Ectodermal cell (in vitro differentiated cells): Measurements from ENCODE around the gene RBM10.

Experiments used
- H3K27ac ChIP-seq: 2 replicates; pipeline ENCODE4 v1.7.0; 2013; ENCODE audit warnings: mild to moderate bottlenecking, low read depth, low read length; ENCODE audit not compliant: insufficient read depth, poor library complexity, severe bottlenecking
- H3K27me3 ChIP-seq: 2 replicates; pipeline ENCODE4 v1.7.0; 2013; ENCODE audit warnings: mild to moderate bottlenecking, low read length; ENCODE audit not compliant: insufficient read depth, control insufficient read depth, poor library complexity, severe bottlenecking
- H3K36me3 ChIP-seq: one replicate; pipeline ENCODE4 v1.7.0; 2013; ENCODE audit warnings: low read length; ENCODE audit not compliant: control insufficient read depth, insufficient read depth
- H3K4me1 ChIP-seq: one replicate; pipeline ENCODE4 v1.7.0; 2013; ENCODE audit warnings: low read length; ENCODE audit not compliant: control insufficient read depth, insufficient read depth
- H3K4me3 ChIP-seq: 2 replicates; pipeline ENCODE4 v1.7.0; 2013; ENCODE audit warnings: low read depth, low read length, control low read depth; ENCODE audit not compliant: insufficient read depth
- H3K9me3 ChIP-seq: 2 replicates; pipeline ENCODE4 v1.7.0; 2013; ENCODE audit warnings: mild to moderate bottlenecking, low read length, moderate library complexity; ENCODE audit not compliant: control insufficient read depth
- WGBS, 2 experiments: methylation state at CpG; one replicate each; pipeline ENCODE4 v1.1.7; 2013; ENCODE audit warnings: missing lambda C conversion rate in 2 of 2; 5-methylcytosine and 5-hydroxymethylcytosine counted together

The RBM10 gene

DNA sequence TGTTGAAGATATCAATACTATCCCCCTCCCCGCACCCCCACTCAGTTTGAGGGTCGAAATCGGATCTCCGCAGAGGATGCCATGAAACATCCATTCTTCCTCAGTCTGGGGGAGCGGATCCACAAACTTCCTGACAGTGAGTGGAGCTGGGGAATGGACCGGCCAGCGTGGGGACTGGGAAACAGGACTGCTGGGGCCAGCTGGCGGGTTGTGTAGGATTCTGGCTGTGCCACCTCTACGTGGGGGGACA lies 82.2 kb downstream of the RBM10 start:
- Histone ChIP-seq H3K36me3 (peaks cover 30% of the 10 kb centered on the region), H3K4me1 (peaks cover under 1% of the 10 kb centered on the region), H3K27ac (no peak overlapping the region), H3K4me3 (no peak overlapping the region), H3K27me3 (no peaks in the 10 kb centered on the region), H3K9me3 (no peaks in the 10 kb centered on the region)
- WGBS, 2 experiments: 95 to 97% methylated on average over 8 of the region's 9 CpGs

GRCh38 chrX:47228550-47229270 lies 83.7 kb downstream of the RBM10 start:
- Histone ChIP-seq H3K9me3 (no peaks in the 10 kb centered on the region), H3K27ac (no peak overlapping the region), H3K36me3 (peaks cover 22% of the 10 kb centered on the region), H3K4me1 (peaks cover 5% of the 10 kb centered on the region), H3K4me3 (no peak overlapping the region), H3K27me3 (no peaks in the 10 kb centered on the region)
- WGBS, 2 experiments: 91 to 92% methylated on average over 12 of the region's 12 CpGs

DNA sequence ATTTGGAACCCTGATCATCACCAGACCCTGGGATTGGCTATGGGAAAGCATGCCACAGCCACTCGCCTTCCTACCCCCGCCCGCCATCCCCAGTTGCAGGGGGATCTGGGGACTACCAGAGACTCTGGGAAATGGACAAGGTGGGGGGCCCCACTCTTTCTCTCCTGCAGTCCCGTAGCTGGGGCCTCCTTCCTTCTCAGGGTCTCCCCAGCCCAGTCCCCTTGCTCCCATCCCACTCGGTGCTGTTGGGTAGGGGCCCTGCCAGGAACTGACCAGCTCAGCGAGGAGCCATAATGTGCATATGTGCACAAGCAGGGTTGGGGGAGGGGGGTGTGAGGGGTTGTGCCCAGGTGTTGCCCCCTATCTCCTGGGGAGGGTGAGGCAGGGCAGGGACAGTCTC lies 84.4 kb downstream of the RBM10 start:
- Histone ChIP-seq H3K4me1 (peaks cover 5% of the 10 kb centered on the region), H3K27me3 (no peaks in the 10 kb centered on the region), H3K27ac (no peak overlapping the region), H3K4me3 (no peak overlapping the region), H3K9me3 (no peaks in the 10 kb centered on the region), H3K36me3 (peaks cover 17% of the 10 kb centered on the region)
- WGBS, 2 experiments: 95 to 97% methylated on average over 5 to 6 of the region's 6 CpGs

DNA sequence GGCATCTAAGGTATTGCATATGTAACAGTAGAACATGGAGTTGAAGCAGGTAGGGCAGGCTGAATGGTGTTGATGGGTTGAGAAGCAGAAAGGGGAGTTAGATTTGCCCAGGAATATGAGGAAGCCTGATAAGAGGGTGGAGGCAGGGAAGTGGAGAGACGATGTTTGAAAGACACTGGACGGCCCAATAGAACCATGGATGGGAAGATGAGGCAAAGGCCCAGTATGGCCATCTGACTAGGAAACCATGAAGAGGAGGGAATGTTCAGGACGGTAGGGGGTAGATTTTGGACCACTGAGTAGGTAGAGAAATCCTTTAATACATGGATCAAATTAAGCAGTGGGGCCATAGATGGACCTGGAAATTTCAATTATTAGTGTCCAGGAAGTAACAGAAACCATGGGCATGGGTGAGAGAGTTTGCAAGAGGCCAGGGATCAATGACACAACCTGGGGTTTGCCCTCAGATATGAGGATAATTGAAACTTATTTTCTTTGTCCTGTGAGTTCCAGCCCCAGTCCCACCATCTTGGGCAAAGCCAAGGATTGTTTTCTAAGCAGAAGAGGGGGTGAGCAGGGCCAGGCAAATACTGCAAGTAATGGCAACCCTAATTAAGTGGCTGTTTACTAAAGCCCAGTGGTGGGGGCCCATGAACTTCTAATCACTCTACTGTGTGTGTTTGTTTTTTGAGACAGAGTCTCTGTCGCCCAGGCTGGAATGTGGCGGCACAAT lies 85.3 kb downstream of the RBM10 start:
- Histone ChIP-seq H3K27ac (no peak overlapping the region), H3K27me3 (no peaks in the 10 kb centered on the region), H3K4me1 (peaks cover 5% of the 10 kb centered on the region), H3K36me3 (peaks cover 17% of the 10 kb centered on the region), H3K9me3 (no peaks in the 10 kb centered on the region), H3K4me3 (no peak overlapping the region)
- 85 to 96% methylated on average over 5 of the region's 5 CpGs for WGBS, 2 experiments

- Histone ChIP-seq H3K4me3 (no peak overlapping the region), H3K27me3 (no peaks in the 10 kb centered on the region), H3K9me3 (no peaks in the 10 kb centered on the region), H3K27ac (no peak overlapping the region), H3K4me1 (peaks cover 5% of the 10 kb centered on the region), H3K36me3 (peaks cover 9% of the 10 kb centered on the region)
- WGBS, 2 experiments: 86 to 95% methylated on average over 2 of the region's 2 CpGs
Observed at GRCh38 chrX:47231167-47231566, 86.1 kb downstream of the RBM10 start.

DNA sequence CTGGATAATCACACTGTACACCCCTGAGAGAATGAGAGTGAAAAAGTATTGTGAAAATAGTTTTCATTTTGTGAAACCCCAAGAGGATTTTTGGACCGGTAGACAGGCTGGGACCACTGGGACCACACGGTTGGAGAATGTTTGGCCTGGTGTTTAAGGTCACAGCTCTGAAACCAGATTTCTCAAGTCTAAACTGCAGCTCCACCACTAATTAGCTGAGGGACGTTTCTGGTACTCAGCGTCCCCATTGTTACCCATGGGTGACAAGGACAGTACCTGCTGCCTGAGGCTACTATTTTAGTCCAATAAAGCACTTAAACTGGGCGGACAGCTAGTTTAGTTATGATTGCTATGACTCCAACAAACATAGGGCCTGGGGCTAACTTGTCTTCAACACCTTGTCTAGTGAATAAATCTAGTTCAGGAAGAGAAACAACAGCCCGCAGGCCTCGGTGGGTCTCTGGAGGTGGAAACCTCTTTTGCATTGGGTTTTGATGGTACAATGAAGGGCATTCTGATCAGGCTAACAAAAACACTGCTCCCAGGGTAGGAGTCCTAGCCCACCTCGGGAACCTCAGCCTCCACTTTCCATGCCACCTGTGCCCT lies 87.3 kb downstream of the RBM10 start:
- Histone ChIP-seq H3K4me3 (peak overlapping the region; percentile 66), H3K4me1 (peaks cover 5% of the 10 kb centered on the region), H3K9me3 (no peaks in the 10 kb centered on the region), H3K27me3 (no peaks in the 10 kb centered on the region), H3K36me3 (peaks cover 8% of the 10 kb centered on the region), H3K27ac (peak overlapping the region; percentile 97)
- 76 to 81% methylated on average over 6 to 8 of the region's 8 CpGs for WGBS, 2 experiments

DNA sequence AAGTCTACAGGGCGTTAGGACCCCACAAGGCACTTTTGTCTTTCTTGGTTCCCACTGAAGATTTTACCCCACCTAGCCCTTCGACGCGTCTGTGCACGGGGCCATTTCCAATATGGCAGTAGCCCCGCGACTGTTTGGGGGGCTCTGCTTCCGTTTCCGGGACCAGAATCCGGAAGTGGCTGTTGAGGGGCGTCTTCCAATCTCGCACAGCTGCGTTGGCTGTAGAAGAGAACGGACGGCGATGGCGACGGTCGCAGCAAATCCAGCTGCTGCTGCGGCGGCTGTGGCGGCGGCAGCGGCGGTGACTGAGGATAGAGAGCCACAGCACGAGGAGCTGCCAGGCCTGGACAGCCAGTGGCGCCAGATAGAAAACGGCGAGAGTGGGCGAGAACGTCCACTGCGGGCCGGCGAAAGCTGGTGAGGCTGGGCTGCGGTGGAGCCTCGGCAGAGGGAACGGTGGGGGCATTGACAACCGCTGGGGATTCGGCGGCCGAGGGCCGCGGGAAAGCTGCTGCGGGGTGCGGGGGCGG lies 87.8 kb downstream of the RBM10 start, which contains the start of gene USP11:
Gene USP11 (plus strand): TSS at position 207 of the 530 bp plus-strand sequence. CDS start 35 bp downstream, at position 242.
- Histone ChIP-seq H3K27ac (peak within 1 kb of the TSS; percentile 97), H3K9me3 (no peaks in the 10 kb centered on the region), H3K36me3 (peaks cover 8% of the 10 kb centered on the region), H3K4me1 (peaks cover 5% of the 10 kb centered on the region), H3K27me3 (no peaks in the 10 kb centered on the region), H3K4me3 (peak within 1 kb of the TSS; percentile 66)
- WGBS, 2 experiments: 1% methylated on average over 46 of the region's 46 CpGs

DNA sequence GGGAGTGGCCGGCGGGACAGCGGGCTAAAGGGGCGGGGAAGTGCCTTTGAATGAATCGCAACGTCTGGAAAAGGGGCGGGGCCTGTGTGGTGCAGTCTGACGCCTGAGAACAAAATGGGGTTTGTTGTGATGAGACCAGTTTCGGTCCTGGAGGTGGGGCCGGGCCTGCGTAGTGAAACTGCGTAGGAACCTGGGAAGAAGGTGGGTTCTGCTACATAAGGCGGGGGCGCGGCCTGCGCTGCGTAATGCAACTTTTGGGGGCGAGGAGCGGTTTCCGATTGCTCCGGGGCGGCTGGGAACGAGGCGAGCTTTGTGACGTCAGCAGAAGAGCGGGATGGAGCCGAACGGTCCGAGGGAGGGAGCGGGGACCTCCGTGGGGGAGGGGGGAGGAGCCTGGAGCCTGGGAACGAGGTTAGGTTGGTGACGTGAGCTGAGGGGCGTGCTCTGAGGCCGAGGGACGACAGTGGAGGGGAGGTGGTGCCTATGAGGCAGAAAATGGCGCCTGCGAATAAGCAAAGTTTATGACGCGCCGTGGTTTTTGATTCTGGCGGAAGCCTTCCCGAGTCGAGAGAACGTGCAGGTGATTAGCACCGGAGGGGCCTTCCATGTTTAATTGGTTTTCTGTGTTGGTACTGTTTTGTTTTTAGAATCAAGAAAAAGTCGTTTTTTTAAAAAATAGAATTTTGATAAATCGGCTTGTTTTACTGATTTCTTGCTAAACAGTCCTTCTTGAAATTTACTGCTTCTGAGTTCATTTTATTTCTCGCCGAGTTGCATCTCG lies 88.5 kb downstream of the RBM10 start:
- peaks cover 5% of the 10 kb centered on the region for H3K4me1 ChIP-seq
- peak overlapping the region; percentile 66 for H3K4me3 ChIP-seq
- H3K27ac ChIP-seq: peak overlapping the region; percentile 97
- H3K27me3 ChIP-seq: no peaks in the 10 kb centered on the region
- peaks cover 3% of the 10 kb centered on the region for H3K36me3 ChIP-seq
- WGBS, 2 experiments: 0% methylated on average over 45 to 46 of the region's 51 CpGs
- H3K9me3 ChIP-seq: no peaks in the 10 kb centered on the region

DNA sequence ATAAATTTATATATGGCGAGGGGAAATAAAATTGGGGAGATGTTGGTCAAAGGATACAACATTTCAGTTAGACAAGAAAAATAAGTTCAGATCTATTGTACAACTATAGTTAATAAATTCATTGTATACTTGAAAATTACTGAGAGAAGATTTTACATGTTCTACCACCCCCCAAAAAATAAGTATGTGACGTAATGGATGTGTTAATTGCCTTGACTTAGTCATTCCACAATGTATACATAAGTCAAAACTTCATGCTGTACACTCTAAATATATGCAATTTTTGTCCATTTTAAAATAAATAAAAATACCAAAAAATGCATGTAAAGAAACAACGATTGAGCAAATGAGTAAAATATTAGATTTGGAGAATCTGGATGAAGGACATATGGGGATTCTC lies 89.6 kb downstream of the RBM10 start:
- Histone ChIP-seq H3K4me3 (peak overlapping the region; percentile 66), H3K27me3 (no peaks in the 10 kb centered on the region), H3K9me3 (no peaks in the 10 kb centered on the region), H3K36me3 (no peaks in the 10 kb centered on the region), H3K4me1 (peaks cover 5% of the 10 kb centered on the region), H3K27ac (no peak overlapping the region)
- WGBS, 2 experiments: no CpG with 5 or more reads among the region's 3 CpGs
